ENCODE data around the gene MCEMP1. TPM values are rescaled to one million over a fixed set of nuclear protein-coding genes. Genes with fewer than 3 reads are reported as not detected.

The MCEMP1 gene
- total and polyA plus RNA-seq, 2 of the 13 experiments (the other 11 are each of a cell fraction or from before 2014, with no cell fraction given) = not detected

DNA sequence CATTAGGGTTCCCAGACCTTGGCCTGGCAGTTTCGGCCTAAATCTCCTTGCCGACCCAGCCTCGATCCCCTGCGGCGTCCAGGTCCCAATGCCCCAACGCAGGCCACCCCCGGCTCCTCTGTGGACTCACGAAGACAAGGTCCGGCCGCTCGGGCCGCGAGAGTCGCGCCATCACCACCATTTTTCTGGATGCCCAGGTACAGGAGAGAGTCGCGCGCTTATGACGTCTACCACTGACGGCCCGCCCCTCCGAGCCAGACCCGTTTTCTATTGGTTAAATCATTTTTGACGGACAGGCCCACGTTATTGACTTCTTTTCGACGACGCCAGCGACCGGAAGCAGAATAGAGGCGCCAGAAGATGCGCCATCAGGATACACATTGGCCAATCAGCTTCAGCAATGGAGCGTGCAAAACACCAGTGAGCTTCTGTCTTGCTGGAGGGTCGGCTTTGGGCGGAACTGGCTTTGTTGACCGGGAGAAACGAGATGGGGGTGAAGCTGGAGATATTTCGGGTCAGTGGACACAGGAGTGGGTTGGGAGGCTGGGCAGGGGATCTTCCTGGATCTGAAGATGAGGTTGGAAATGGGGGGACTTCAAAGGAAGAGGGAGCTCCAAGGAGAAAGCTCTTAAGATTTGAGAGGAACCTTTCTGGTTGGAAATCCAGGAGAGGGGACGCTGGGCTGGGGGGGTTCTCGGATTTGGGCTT lies 47.4 kb upstream of the MCEMP1 start, which contains the start of the genes PET100 and XAB2 (continued):
- TF ChIP-seq, protein P1, sequence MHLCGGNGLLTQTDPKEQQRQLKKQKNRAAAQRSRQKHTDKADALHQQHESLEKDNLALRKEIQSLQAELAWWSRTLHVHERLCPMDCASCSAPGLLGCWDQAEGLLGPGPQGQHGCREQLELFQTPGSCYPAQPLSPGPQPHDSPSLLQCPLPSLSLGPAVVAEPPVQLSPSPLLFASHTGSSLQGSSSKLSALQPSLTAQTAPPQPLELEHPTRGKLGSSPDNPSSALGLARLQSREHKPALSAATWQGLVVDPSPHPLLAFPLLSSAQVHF (CRISPR knock-in tag; IDR thresholded peaks at IDR 0.05) = no peak
- no peak for TF ChIP-seq ZFP36L2 (CRISPR knock-in tag; IDR thresholded peaks at IDR 0.05)
- TF ChIP-seq ZNF678 (CRISPR knock-in tag; IDR thresholded peaks at IDR 0.05) = no peak
- TF ChIP-seq HCFC1 (IDR thresholded peaks at IDR 0.05; ENCODE audit: low read depth, low read length) = peak; percentile 66
- TF ChIP-seq RXRA (CRISPR knock-in tag; IDR thresholded peaks at IDR 0.05) = peak; percentile 25; the same call in 1 of the 2 replicates
- TF ChIP-seq, protein P2, sequence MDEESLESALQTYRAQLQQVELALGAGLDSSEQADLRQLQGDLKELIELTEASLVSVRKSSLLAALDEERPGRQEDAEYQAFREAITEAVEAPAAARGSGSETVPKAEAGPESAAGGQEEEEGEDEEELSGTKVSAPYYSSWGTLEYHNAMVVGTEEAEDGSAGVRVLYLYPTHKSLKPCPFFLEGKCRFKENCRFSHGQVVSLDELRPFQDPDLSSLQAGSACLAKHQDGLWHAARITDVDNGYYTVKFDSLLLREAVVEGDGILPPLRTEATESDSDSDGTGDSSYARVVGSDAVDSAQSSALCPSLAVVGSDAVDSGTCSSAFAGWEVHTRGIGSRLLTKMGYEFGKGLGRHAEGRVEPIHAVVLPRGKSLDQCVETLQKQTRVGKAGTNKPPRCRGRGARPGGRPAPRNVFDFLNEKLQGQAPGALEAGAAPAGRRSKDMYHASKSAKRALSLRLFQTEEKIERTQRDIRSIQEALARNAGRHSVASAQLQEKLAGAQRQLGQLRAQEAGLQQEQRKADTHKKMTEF (CRISPR knock-in tag; IDR thresholded peaks at IDR 0.05) = peak; percentile 36; the same call in 1 of the 2 replicates
- no peak for TF ChIP-seq FOSL1 (CRISPR knock-in tag; IDR thresholded peaks at IDR 0.05; ENCODE audit: borderline replicate concordance)
- TF ChIP-seq, protein P3, sequence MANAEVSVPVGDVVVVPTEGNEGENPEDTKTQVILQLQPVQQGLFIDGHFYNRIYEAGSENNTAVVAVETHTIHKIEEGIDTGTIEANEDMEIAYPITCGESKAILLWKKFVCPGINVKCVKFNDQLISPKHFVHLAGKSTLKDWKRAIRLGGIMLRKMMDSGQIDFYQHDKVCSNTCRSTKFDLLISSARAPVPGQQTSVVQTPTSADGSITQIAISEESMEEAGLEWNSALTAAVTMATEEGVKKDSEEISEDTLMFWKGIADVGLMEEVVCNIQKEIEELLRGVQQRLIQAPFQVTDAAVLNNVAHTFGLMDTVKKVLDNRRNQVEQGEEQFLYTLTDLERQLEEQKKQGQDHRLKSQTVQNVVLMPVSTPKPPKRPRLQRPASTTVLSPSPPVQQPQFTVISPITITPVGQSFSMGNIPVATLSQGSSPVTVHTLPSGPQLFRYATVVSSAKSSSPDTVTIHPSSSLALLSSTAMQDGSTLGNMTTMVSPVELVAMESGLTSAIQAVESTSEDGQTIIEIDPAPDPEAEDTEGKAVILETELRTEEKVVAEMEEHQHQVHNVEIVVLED (CRISPR knock-in tag; IDR thresholded peaks at IDR 0.05; ENCODE audit: borderline replicate concordance) = peak; percentile 90
- no peak for TF ChIP-seq ZNF709 (CRISPR knock-in tag; IDR thresholded peaks at IDR 0.05)
- TF ChIP-seq ZFP62 (CRISPR knock-in tag; IDR thresholded peaks at IDR 0.05) = no peak
- TF ChIP-seq ZNF7 (CRISPR knock-in tag; IDR thresholded peaks at IDR 0.05) = no peak
- TF ChIP-seq, protein P4, sequence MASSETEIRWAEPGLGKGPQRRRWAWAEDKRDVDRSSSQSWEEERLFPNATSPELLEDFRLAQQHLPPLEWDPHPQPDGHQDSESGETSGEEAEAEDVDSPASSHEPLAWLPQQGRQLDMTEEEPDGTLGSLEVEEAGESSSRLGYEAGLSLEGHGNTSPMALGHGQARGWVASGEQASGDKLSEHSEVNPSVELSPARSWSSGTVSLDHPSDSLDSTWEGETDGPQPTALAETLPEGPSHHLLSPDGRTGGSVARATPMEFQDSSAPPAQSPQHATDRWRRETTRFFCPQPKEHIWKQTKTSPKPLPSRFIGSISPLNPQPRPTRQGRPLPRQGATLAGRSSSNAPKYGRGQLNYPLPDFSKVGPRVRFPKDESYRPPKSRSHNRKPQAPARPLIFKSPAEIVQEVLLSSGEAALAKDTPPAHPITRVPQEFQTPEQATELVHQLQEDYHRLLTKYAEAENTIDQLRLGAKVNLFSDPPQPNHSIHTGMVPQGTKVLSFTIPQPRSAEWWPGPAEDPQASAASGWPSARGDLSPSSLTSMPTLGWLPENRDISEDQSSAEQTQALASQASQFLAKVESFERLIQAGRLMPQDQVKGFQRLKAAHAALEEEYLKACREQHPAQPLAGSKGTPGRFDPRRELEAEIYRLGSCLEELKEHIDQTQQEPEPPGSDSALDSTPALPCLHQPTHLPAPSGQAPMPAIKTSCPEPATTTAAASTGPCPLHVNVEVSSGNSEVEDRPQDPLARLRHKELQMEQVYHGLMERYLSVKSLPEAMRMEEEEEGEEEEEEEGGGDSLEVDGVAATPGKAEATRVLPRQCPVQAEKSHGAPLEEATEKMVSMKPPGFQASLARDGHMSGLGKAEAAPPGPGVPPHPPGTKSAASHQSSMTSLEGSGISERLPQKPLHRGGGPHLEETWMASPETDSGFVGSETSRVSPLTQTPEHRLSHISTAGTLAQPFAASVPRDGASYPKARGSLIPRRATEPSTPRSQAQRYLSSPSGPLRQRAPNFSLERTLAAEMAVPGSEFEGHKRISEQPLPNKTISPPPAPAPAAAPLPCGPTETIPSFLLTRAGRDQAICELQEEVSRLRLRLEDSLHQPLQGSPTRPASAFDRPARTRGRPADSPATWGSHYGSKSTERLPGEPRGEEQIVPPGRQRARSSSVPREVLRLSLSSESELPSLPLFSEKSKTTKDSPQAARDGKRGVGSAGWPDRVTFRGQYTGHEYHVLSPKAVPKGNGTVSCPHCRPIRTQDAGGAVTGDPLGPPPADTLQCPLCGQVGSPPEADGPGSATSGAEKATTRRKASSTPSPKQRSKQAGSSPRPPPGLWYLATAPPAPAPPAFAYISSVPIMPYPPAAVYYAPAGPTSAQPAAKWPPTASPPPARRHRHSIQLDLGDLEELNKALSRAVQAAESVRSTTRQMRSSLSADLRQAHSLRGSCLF (CRISPR knock-in tag; IDR thresholded peaks at IDR 0.05; ENCODE audit: borderline replicate concordance) = no peak
- TF ChIP-seq ZNF781 (CRISPR knock-in tag; IDR thresholded peaks at IDR 0.05; ENCODE audit: borderline replicate concordance, not compliant biosample characterization) = no peak
- TF ChIP-seq RFXAP (CRISPR knock-in tag; IDR thresholded peaks at IDR 0.05; ENCODE audit: borderline replicate concordance) = no peak
- TF ChIP-seq, protein P5, sequence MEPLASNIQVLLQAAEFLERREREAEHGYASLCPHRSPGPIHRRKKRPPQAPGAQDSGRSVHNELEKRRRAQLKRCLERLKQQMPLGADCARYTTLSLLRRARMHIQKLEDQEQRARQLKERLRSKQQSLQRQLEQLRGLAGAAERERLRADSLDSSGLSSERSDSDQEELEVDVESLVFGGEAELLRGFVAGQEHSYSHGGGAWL (CRISPR knock-in tag; IDR thresholded peaks at IDR 0.05) = peak; percentile 30; the same call in 1 of the 2 replicates
- TF ChIP-seq, protein P6, sequence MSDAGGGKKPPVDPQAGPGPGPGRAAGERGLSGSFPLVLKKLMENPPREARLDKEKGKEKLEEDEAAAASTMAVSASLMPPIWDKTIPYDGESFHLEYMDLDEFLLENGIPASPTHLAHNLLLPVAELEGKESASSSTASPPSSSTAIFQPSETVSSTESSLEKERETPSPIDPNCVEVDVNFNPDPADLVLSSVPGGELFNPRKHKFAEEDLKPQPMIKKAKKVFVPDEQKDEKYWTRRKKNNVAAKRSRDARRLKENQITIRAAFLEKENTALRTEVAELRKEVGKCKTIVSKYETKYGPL (CRISPR knock-in tag; IDR thresholded peaks at IDR 0.05) = no peak
- no peak for TF ChIP-seq ZNF614 (CRISPR knock-in tag; IDR thresholded peaks at IDR 0.05; ENCODE audit: borderline replicate concordance)

Data from HepG2 (cell line).